Breast epithelium (tissue), 4 donors: ENCODE measurements around the gene SQOR. TPM values are rescaled to one million over a fixed set of nuclear protein-coding genes. Genes with fewer than 3 reads are reported as not detected.

ENCODE experiments used
- DNase-seq, 2 donors: peaks; one replicate each; pipeline ENCODE4 v3.0.0-alpha.2; 2019; ENCODE audit warnings: low spot score in 2 of 2
- H3K27ac ChIP-seq, 2 donors: fragments of 200-600 bp; sonication (generic) in 1 of 2; one replicate each; pipeline ENCODE4 v1.5.1; 2016 to 2019; ENCODE audit warnings: mild to moderate bottlenecking in 1 of 2
- H3K27me3 ChIP-seq, 2 donors: fragments of 200-600 bp; sonication (generic) in 1 of 2; one replicate each; pipeline versions ENCODE4 v1.5.1 to v1.6.0; 2017 to 2019; ENCODE audit warnings: control low read depth in 1 of 2, mild to moderate bottlenecking in 1 of 2
- H3K36me3 ChIP-seq: fragments of 200-600 bp; one replicate; pipeline ENCODE4 v1.5.1; 2019
- H3K4me1 ChIP-seq, 2 donors: fragments of 200-600 bp; sonication (generic); one replicate each; pipeline ENCODE4 v1.5.1; 2016 to 2019; ENCODE audit warnings: control low read depth in 1 of 2
- H3K4me3 ChIP-seq, 3 donors: fragments of 200-600 bp; sonication (generic); 1 replicate in 2 of 3; 2 replicates in 1 of 3; pipeline ENCODE4 v1.5.1; 2016 to 2019; ENCODE audit warnings: mild to moderate bottlenecking in 3 of 3, moderate library complexity in 2 of 3
- H3K9me3 ChIP-seq, 2 donors: fragments of 200-600 bp; sonication (generic) in 1 of 2; one replicate each; pipeline ENCODE4 v1.5.1; 2016 to 2019; ENCODE audit warnings: control low read depth in 1 of 2
- CTCF ChIP-seq, 3 donors: fragments of 450-650 bp; IDR thresholded peaks; one replicate each; pipeline ENCODE4 v1.5.1; 2016 to 2017; ENCODE audit warnings: antibody characterized with exemption in 3 of 3, mild to moderate bottlenecking in 3 of 3, moderate library complexity in 3 of 3
- POLR2A ChIP-seq: fragments of 450-650 bp; IDR thresholded peaks from one replicate; pipeline ENCODE4 v1.6.1; 2016; ENCODE audit warnings: antibody characterized with exemption, mild to moderate bottlenecking, moderate library complexity
- POLR2AphosphoS5 ChIP-seq, 3 donors: sonication (generic); formaldehyde crosslinking; IDR thresholded peaks; one replicate each; pipeline ENCODE4 v1.6.1; 2017; ENCODE audit warnings: antibody characterized with exemption in 3 of 3
- intact Hi-C: fragments of 100-400 bp; cut with DNase I; formaldehyde crosslinking; loops from one replicate; pipeline ENCODE4 v1.15.1; 2023; ENCODE audit warnings: low total_unique reads
- total RNA-seq, 3 donors: library from RNA; depleted of rRNA; stranded (reverse); fragments of >200 nt; gene quantifications; one replicate each; pipeline ENCODE4 v1.1.0, GENCODE V29; 2016

Gene SQOR
- total RNA-seq, 3 donors from 2014 or later = 60.3 to 91.1 (median 71.2) TPM

- intact Hi-C loops = no loop called here
- Histone ChIP-seq H3K4me3 (no peak overlapping the region), H3K4me1 (peaks cover 0 to 3% of the 10 kb centered on the region in 2 donors), H3K36me3 (no peaks in the 10 kb centered on the region), H3K9me3 (no peaks in the 10 kb centered on the region), H3K27ac (no peak overlapping the region), H3K27me3 (no peaks in the 10 kb centered on the region)
- TF ChIP-seq POLR2A (no peak), CTCF (IDR thresholded peaks at IDR 0.05) (no peak), POLR2AphosphoS5 (IDR thresholded peaks at IDR 0.05) (no peak)
- no peak for DNase-seq
These were observed 16.2 kb downstream of the SQOR start for GRCh38 chr15:45650889-45651525.

GRCh38 chr15:45653702-45654424 lies 19.0 kb downstream of the SQOR start:
- TF ChIP-seq POLR2A = no peak
- TF ChIP-seq POLR2AphosphoS5 (IDR thresholded peaks at IDR 0.05) = no peak
- TF ChIP-seq CTCF (IDR thresholded peaks at IDR 0.05) = no peak
- Histone ChIP-seq H3K9me3 (no peaks in the 10 kb centered on the region), H3K27ac (peak overlapping the region in 1 of 2 donors; percentile 52), H3K36me3 (no peaks in the 10 kb centered on the region), H3K27me3 (no peaks in the 10 kb centered on the region), H3K4me1 (no peaks in the 10 kb centered on the region), H3K4me3 (no peak overlapping the region)
- intact Hi-C loops = no loop called here
- DNase-seq = no peak

GRCh38 chr15:45654749-45655148 lies 19.9 kb downstream of the SQOR start:
- no peak overlapping the region for H3K27ac ChIP-seq
- H3K4me3 ChIP-seq = no peak overlapping the region
- no peaks in the 10 kb centered on the region for H3K36me3 ChIP-seq
- no peaks in the 10 kb centered on the region for H3K27me3 ChIP-seq
- no peaks in the 10 kb centered on the region for H3K4me1 ChIP-seq
- no peaks in the 10 kb centered on the region for H3K9me3 ChIP-seq
- no peak for TF ChIP-seq CTCF (IDR thresholded peaks at IDR 0.05)
- no peak for TF ChIP-seq POLR2A
- TF ChIP-seq POLR2AphosphoS5 (IDR thresholded peaks at IDR 0.05) = no peak
- DNase-seq = no peak
- intact Hi-C loops = no loop called here

- Histone ChIP-seq H3K4me3 (no peak overlapping the region), H3K27ac (no peak overlapping the region), H3K4me1 (peaks cover 0 to 4% of the 10 kb centered on the region in 2 donors), H3K36me3 (no peaks in the 10 kb centered on the region), H3K9me3 (no peaks in the 10 kb centered on the region), H3K27me3 (no peaks in the 10 kb centered on the region)
- DNase-seq = no peak
- intact Hi-C loops = no loop called here
- TF ChIP-seq CTCF (IDR thresholded peaks at IDR 0.05) (no peak), POLR2A (no peak), POLR2AphosphoS5 (IDR thresholded peaks at IDR 0.05) (no peak)
These were observed 22.4 kb downstream of the SQOR start for GRCh38 chr15:45657254-45657653.
